NOMO-1 (cell line): Measurements from ENCODE around the gene MCCC1.
"Not testable (repeated sequence)": the region's sequence is repeated elsewhere in the genome, so short reads cannot be mapped to it uniquely, and the experiment has no call there.

Experiments used
- DNase-seq, 2 experiments: peaks; one replicate each; lab custom pipeline; 2025; ENCODE audit not compliant: unreplicated experiment in 2 of 2; lab: John Stamatoyannopoulos, UW

The MCCC1 gene

GRCh38 chr3:183106635-183107034 is 7.3 kb upstream of the MCCC1 start:
- no peak for DNase-seq

GRCh38 chr3:183103950-183104349 is 4.7 kb upstream of the MCCC1 start:
- DNase-seq, result not testable (repeated sequence)

- DNase-seq, result not testable (repeated sequence)
These were observed 1.7 kb upstream of the MCCC1 start for GRCh38 chr3:183101040-183101439.

- no peak for DNase-seq
These were observed 1.1 kb upstream of the MCCC1 start for GRCh38 chr3:183100376-183100775.

GRCh38 chr3:183099838-183100204 is 525 bp upstream of the MCCC1 start:
- DNase-seq, result peak in 1 of 2 experiments; percentile 86

- DNase-seq, result peak in 1 of 2 experiments; percentile 45
These were observed 715 bp downstream of the MCCC1 start for GRCh38 chr3:183098536-183099025.

GRCh38 chr3:183094711-183095110 is 4.6 kb downstream of the MCCC1 start:
- no peak for DNase-seq

GRCh38 chr3:183092256-183092655 is 7.0 kb downstream of the MCCC1 start:
- no peak for DNase-seq

- DNase-seq, result no peak
These were observed 12.1 kb downstream of the MCCC1 start for GRCh38 chr3:183087184-183087583.

- peak in 1 of 2 experiments; percentile 12 for DNase-seq
These were observed 13.5 kb downstream of the MCCC1 start for GRCh38 chr3:183085634-183086390.

- no peak for DNase-seq
These were observed 16.9 kb downstream of the MCCC1 start for GRCh38 chr3:183082355-183082915.

- DNase-seq, result no peak
These were observed 17.7 kb downstream of the MCCC1 start for GRCh38 chr3:183081459-183082183.

GRCh38 chr3:183080628-183081027 is 18.7 kb downstream of the MCCC1 start:
- DNase-seq, result no peak

GRCh38 chr3:183074881-183075280 is 24.4 kb downstream of the MCCC1 start:
- no peak for DNase-seq

- DNase-seq, result peak; percentile 67 to 68
These were observed 25.0 kb downstream of the MCCC1 start for GRCh38 chr3:183074261-183074660.

GRCh38 chr3:183073839-183074238 is 25.5 kb downstream of the MCCC1 start:
- no peak for DNase-seq

- DNase-seq, result no peak
These were observed 28.4 kb downstream of the MCCC1 start for GRCh38 chr3:183070892-183071291.

GRCh38 chr3:183069086-183069485 is 30.2 kb downstream of the MCCC1 start:
- DNase-seq, result no peak

- DNase-seq, result not testable (repeated sequence)
These were observed 32.4 kb downstream of the MCCC1 start for GRCh38 chr3:183066891-183067290.

GRCh38 chr3:183064475-183064874 is 34.8 kb downstream of the MCCC1 start:
- DNase-seq, result no peak

GRCh38 chr3:183061391-183062172 is 37.7 kb downstream of the MCCC1 start:
- DNase-seq, result no peak
